Measurements from ENCODE around the gene MEGF11. TPM values are rescaled to one million over a fixed set of nuclear protein-coding genes. Genes with fewer than 3 reads are reported as not detected.

The MEGF11 gene
- total RNA-seq, 1 experiment from 2014 or later = 0.09 TPM

- Mint-ChIP-seq H3K4me1 (ENCODE audit: low read depth, unreplicated experiment) (no peaks in the 10 kb centered on the region), H3K9me3 (ENCODE audit: low read depth, unreplicated experiment) (peaks cover 9% of the 10 kb centered on the region), H3K27ac (ENCODE audit: unreplicated experiment) (no peak overlapping the region), H3K4me3 (ENCODE audit: low read depth, unreplicated experiment) (no peak overlapping the region), H3K27me3 (ENCODE audit: unreplicated experiment) (peaks cover 45% of the 10 kb centered on the region), H3K36me3 (ENCODE audit: insufficient read depth, unreplicated experiment) (no peaks in the 10 kb centered on the region)
- no peak for DNase-seq
- CTCF ChIA-PET = interaction anchor here (0.7 kb wide), 1 partner anchor 136 kb away, joined by 5 read pairs; no protein-coding TSS in a partner anchor
- TF ChIP-seq, protein P1, sequence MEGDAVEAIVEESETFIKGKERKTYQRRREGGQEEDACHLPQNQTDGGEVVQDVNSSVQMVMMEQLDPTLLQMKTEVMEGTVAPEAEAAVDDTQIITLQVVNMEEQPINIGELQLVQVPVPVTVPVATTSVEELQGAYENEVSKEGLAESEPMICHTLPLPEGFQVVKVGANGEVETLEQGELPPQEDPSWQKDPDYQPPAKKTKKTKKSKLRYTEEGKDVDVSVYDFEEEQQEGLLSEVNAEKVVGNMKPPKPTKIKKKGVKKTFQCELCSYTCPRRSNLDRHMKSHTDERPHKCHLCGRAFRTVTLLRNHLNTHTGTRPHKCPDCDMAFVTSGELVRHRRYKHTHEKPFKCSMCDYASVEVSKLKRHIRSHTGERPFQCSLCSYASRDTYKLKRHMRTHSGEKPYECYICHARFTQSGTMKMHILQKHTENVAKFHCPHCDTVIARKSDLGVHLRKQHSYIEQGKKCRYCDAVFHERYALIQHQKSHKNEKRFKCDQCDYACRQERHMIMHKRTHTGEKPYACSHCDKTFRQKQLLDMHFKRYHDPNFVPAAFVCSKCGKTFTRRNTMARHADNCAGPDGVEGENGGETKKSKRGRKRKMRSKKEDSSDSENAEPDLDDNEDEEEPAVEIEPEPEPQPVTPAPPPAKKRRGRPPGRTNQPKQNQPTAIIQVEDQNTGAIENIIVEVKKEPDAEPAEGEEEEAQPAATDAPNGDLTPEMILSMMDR (IDR thresholded peaks at IDR 0.05; ENCODE audit: unreplicated experiment) = no peak
- no TSS peak for BruUV-seq (replicated peaks)
- intact Hi-C loops (cut with micrococcal nuclease; ENCODE audit: unreplicated experiment) = no loop called here
These were observed 237.4 kb downstream of the MEGF11 start for GRCh38 chr15:66016199-66016598.

GRCh38 chr15:66014635-66015182 lies 238.8 kb downstream of the MEGF11 start:
- H3K9me3 Mint-ChIP-seq (ENCODE audit: low read depth, unreplicated experiment) = peaks cover 9% of the 10 kb centered on the region
- TF ChIP-seq, protein P1 (IDR thresholded peaks at IDR 0.05; ENCODE audit: unreplicated experiment) = no peak
- H3K27me3 Mint-ChIP-seq (ENCODE audit: unreplicated experiment) = peaks cover 45% of the 10 kb centered on the region
- H3K4me1 Mint-ChIP-seq (ENCODE audit: low read depth, unreplicated experiment) = no peaks in the 10 kb centered on the region
- no peak for DNase-seq
- no peaks in the 10 kb centered on the region for H3K36me3 Mint-ChIP-seq (ENCODE audit: insufficient read depth, unreplicated experiment)
- H3K27ac Mint-ChIP-seq (ENCODE audit: unreplicated experiment) = no peak overlapping the region
- CTCF ChIA-PET = no interaction called here
- no TSS peak for BruUV-seq (replicated peaks)
- intact Hi-C loops (cut with micrococcal nuclease; ENCODE audit: unreplicated experiment) = no loop called here
- H3K4me3 Mint-ChIP-seq (ENCODE audit: low read depth, unreplicated experiment) = no peak overlapping the region

DNA sequence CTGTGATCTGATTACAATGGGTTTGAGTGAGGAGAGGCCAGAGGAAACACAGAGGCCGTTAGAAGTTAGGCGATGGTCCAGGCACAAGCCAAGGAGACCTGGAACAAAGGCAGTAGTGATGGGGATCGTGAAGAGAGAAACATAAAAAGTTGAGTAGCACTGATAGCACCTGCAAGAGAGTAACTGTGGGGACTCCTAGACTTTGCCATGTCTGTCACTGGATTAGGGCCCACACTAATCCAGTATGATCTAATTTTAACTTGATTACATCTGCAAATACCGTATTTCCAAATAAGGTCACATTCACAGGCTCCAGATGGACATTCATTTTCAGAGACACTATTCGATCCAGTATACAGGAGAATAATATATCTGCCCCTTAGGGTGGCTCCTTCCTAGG lies 239.5 kb downstream of the MEGF11 start:
- no peak for DNase-seq
- peaks cover 4% of the 10 kb centered on the region for H3K4me1 Mint-ChIP-seq (ENCODE audit: low read depth, unreplicated experiment)
- intact Hi-C loops (cut with micrococcal nuclease; ENCODE audit: unreplicated experiment) = no loop called here
- peaks cover 7% of the 10 kb centered on the region for H3K36me3 Mint-ChIP-seq (ENCODE audit: insufficient read depth, unreplicated experiment)
- no peak overlapping the region for H3K27ac Mint-ChIP-seq (ENCODE audit: unreplicated experiment)
- H3K27me3 Mint-ChIP-seq (ENCODE audit: unreplicated experiment) = peaks cover 45% of the 10 kb centered on the region
- CTCF ChIA-PET = no interaction called here
- no peak overlapping the region for H3K4me3 Mint-ChIP-seq (ENCODE audit: low read depth, unreplicated experiment)
- TF ChIP-seq, protein P1 (IDR thresholded peaks at IDR 0.05; ENCODE audit: unreplicated experiment) = no peak
- no TSS peak for BruUV-seq (replicated peaks)
- H3K9me3 Mint-ChIP-seq (ENCODE audit: low read depth, unreplicated experiment) = peaks cover 9% of the 10 kb centered on the region

- Mint-ChIP-seq H3K27me3 (ENCODE audit: unreplicated experiment) (peaks cover 30% of the 10 kb centered on the region), H3K36me3 (ENCODE audit: insufficient read depth, unreplicated experiment) (peaks cover 8% of the 10 kb centered on the region), H3K4me3 (ENCODE audit: low read depth, unreplicated experiment) (no peak overlapping the region), H3K9me3 (ENCODE audit: low read depth, unreplicated experiment) (peaks cover 5% of the 10 kb centered on the region), H3K27ac (ENCODE audit: unreplicated experiment) (no peak overlapping the region), H3K4me1 (ENCODE audit: low read depth, unreplicated experiment) (peaks cover 10% of the 10 kb centered on the region)
- peak; percentile 77 for DNase-seq
- BruUV-seq (replicated peaks) = no TSS peak
- intact Hi-C loops (cut with micrococcal nuclease; ENCODE audit: unreplicated experiment) = no loop called here
- CTCF ChIA-PET = interaction anchor here (0.6 to 0.7 kb wide), 2 partner anchors 18 to 346 kb away, joined by 4 to 5 read pairs; no protein-coding TSS in a partner anchor
- TF ChIP-seq, protein P1 (IDR thresholded peaks at IDR 0.05; ENCODE audit: unreplicated experiment) = no peak
These were observed 244.5 kb downstream of the MEGF11 start for GRCh38 chr15:66008940-66009562.
